OCI-LY3 (cell line): ENCODE results near the gene LAMA1.

Experiments used
- EZH2phosphoT487 ChIP-seq: fragments of 200-600 bp; shearing (Covaris generic); IDR thresholded peaks from 2 replicates; pipeline ENCODE4 v1.6.1; 2018; ENCODE audit warnings: antibody characterized with exemption, mixed run types, low read depth
- TF ChIP-seq, protein P1 (sequence below): fragments of 200-600, 300-600 bp; sonication (generic); IDR thresholded peaks from 2 replicates; pipeline ENCODE4 v1.5.1; 2014; ENCODE audit warnings: antibody characterized with exemption, low read length, low read depth

- TF ChIP-seq, protein P1, sequence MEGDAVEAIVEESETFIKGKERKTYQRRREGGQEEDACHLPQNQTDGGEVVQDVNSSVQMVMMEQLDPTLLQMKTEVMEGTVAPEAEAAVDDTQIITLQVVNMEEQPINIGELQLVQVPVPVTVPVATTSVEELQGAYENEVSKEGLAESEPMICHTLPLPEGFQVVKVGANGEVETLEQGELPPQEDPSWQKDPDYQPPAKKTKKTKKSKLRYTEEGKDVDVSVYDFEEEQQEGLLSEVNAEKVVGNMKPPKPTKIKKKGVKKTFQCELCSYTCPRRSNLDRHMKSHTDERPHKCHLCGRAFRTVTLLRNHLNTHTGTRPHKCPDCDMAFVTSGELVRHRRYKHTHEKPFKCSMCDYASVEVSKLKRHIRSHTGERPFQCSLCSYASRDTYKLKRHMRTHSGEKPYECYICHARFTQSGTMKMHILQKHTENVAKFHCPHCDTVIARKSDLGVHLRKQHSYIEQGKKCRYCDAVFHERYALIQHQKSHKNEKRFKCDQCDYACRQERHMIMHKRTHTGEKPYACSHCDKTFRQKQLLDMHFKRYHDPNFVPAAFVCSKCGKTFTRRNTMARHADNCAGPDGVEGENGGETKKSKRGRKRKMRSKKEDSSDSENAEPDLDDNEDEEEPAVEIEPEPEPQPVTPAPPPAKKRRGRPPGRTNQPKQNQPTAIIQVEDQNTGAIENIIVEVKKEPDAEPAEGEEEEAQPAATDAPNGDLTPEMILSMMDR = no peak
- no peak for TF ChIP-seq EZH2phosphoT487
These were observed 48.6 kb downstream of the LAMA1 start for GRCh38 chr18:7068871-7069590.
